Testis (tissue), 3 donors: Measurements from ENCODE around the gene THSD7A. TPM values are rescaled to one million over a fixed set of nuclear protein-coding genes. Genes with fewer than 3 reads are reported as not detected.

Experiments
- DNase-seq: peaks from one replicate; pipeline ENCODE4 v3.0.0-alpha.2; 2019
- H3K27ac ChIP-seq, 2 donors: fragments of 200-600 bp; sonication (generic); one replicate each; pipeline ENCODE4 v1.5.1; 2019
- H3K27me3 ChIP-seq: fragments of 200-600 bp; sonication (generic); one replicate; pipeline ENCODE4 v1.5.1; 2019
- H3K36me3 ChIP-seq: fragments of 200-600 bp; sonication (generic); one replicate; pipeline ENCODE4 v1.5.1; 2017; ENCODE audit warnings: low read depth; ENCODE audit errors: missing control alignments
- H3K4me1 ChIP-seq: fragments of 200-600 bp; sonication (generic); one replicate; pipeline ENCODE4 v1.5.1; 2019
- H3K4me3 ChIP-seq, 2 donors: fragments of 200-600 bp; sonication (generic); one replicate each; pipeline ENCODE4 v1.5.1; 2017 to 2019
- H3K9me3 ChIP-seq: fragments of 200-600 bp; sonication (generic); one replicate; pipeline ENCODE4 v1.5.1; 2017
- CTCF ChIP-seq, 3 experiments: fragments of 450-650 bp in 2 of 3; fragments of 200-600 bp in 1 of 3; sonication (generic) in 1 of 3; IDR thresholded peaks; one replicate each; pipeline ENCODE4 v1.5.1; 2016 to 2019; ENCODE audit warnings: antibody characterized with exemption in 3 of 3, mild to moderate bottlenecking in 2 of 3, moderate library complexity in 1 of 3
- POLR2A ChIP-seq: fragments of 450-650 bp; IDR thresholded peaks from one replicate; pipeline ENCODE4 v1.6.1; 2017; ENCODE audit warnings: antibody characterized with exemption, mild to moderate bottlenecking, moderate library complexity
- WGBS, 2 donors: methylation state at CpG; one replicate each; pipeline ENCODE4 v1.1.5; 2018; 5-methylcytosine and 5-hydroxymethylcytosine counted together
- intact Hi-C: fragments of 100-400 bp; cut with DNase I; formaldehyde crosslinking; loops from one replicate; pipeline ENCODE4 v1.15.1; 2023; ENCODE audit warnings: low total_unique reads
- polyA plus RNA-seq: library from polyadenylated mRNA; stranded (reverse); fragments of 350-450 nt; fragmentation: Illumina TruSeq; extraction: RNeasy Lipid Tissue Mini Kit (QIAGEN cat#74804); gene quantifications from one replicate; pipeline ENCODE4 v1.2.3, GENCODE V29; 2014; ENCODE audit warnings: low read depth, low replicate concordance; ENCODE audit not compliant: insufficient read depth
- total RNA-seq, 2 donors: library from RNA; depleted of rRNA; stranded (reverse); fragments of >200 nt; gene quantifications; one replicate each; pipeline ENCODE4 v1.2.3, GENCODE V29; 2016

The THSD7A gene
- total and polyA plus RNA-seq, 3 donors from 2014 or later: 1.6 to 7.0 (median 6.8) TPM

DNA sequence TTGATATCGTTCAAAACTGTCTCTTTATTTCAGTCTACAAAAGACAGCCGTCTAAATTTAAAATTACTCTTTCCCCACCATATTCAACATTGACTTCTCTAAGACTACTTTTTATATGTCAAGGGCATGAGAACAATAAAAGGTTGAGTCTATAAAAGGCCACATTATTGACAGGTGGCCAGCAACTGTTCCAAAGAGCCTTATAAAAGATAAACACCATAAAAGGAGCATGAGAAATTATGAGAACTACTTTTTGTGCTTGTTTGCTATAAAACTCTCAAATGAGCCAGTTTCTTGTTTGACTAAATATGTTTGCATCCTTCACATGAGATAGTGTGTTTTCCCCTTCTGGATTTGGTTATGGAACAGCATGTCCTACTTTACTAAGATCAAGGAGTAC lies 189.2 kb downstream of the THSD7A start:
- H3K27me3 ChIP-seq: no peaks in the 10 kb centered on the region
- no peaks in the 10 kb centered on the region for H3K9me3 ChIP-seq
- H3K27ac ChIP-seq: peak overlapping the region in 1 of 2 donors; percentile 28
- H3K4me1 ChIP-seq: no peaks in the 10 kb centered on the region
- intact Hi-C loops: no loop called here
- TF ChIP-seq CTCF (IDR thresholded peaks at IDR 0.05) (no peak), POLR2A (no peak)
- 42 to 59% methylated on average over 2 of the region's 2 CpGs for WGBS, 2 donors
- no peak for DNase-seq
- no peak overlapping the region for H3K4me3 ChIP-seq
- no peaks in the 10 kb centered on the region for H3K36me3 ChIP-seq

DNA sequence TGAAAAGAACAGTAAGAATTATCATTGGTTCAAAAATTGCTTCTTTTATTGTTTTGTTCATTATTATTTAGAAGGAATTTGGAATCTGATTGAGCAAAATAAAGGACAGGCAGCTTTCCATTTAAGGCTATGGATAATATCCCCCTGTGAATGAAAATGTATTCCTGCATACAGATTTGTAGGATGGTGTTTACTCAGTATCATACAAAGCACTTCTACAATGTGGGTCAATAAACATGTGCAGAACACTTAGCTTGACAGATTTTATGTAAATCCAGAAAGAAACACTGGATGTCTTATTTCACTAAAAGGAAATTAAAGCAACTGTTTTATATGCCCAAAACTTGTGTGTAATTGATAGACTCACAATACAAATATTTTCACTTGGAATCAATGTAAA lies 189.7 kb downstream of the THSD7A start:
- intact Hi-C loops: no loop called here
- Histone ChIP-seq H3K9me3 (no peaks in the 10 kb centered on the region), H3K4me3 (no peak overlapping the region), H3K4me1 (no peaks in the 10 kb centered on the region), H3K27me3 (no peaks in the 10 kb centered on the region), H3K27ac (peak overlapping the region in 1 of 2 donors; percentile 28), H3K36me3 (no peaks in the 10 kb centered on the region)
- TF ChIP-seq CTCF (IDR thresholded peaks at IDR 0.05): no peak
- TF ChIP-seq POLR2A: no peak
- no peak for DNase-seq

GRCh38 chr7:11638011-11638774 lies 193.8 kb downstream of the THSD7A start:
- Histone ChIP-seq H3K36me3 (no peaks in the 10 kb centered on the region), H3K27me3 (no peaks in the 10 kb centered on the region), H3K27ac (no peak overlapping the region), H3K4me3 (no peak overlapping the region), H3K9me3 (no peaks in the 10 kb centered on the region), H3K4me1 (no peaks in the 10 kb centered on the region)
- intact Hi-C loops: no loop called here
- TF ChIP-seq POLR2A (no peak), CTCF (IDR thresholded peaks at IDR 0.05) (no peak)
- WGBS, 2 donors: 50 to 64% methylated on average over 4 of the region's 4 CpGs
- DNase-seq: no peak

GRCh38 chr7:11636274-11636673 lies 195.7 kb downstream of the THSD7A start:
- no peaks in the 10 kb centered on the region for H3K36me3 ChIP-seq
- no peaks in the 10 kb centered on the region for H3K9me3 ChIP-seq
- 76 to 79% methylated on average over 8 to 19 of the region's 19 CpGs for WGBS, 2 donors
- peak overlapping the region; percentile 9 to 40 for H3K4me3 ChIP-seq
- intact Hi-C loops: no loop called here
- DNase-seq: peak; percentile 21
- H3K27me3 ChIP-seq: no peaks in the 10 kb centered on the region
- no peak overlapping the region for H3K27ac ChIP-seq
- no peak for TF ChIP-seq CTCF (IDR thresholded peaks at IDR 0.05)
- TF ChIP-seq POLR2A: no peak
- H3K4me1 ChIP-seq: no peaks in the 10 kb centered on the region

DNA sequence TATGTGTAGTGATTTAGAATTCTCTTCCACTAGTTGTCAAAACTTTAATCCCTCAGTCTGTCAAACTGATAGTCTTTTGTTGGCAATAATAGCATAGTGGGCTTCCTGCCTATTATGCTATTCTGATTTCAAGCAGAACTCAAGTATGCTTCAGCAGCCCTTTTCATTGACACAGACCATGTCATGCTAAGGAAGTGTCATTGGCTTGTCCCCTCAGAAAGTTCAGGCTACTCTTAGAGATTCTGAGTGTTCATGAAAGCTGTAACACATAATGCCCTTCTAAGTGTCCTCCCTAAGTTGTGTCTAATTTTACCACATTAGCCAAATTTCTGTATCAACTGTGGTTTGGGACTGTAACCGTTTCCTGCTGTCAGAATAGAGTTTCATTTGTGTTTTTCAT lies 198.7 kb downstream of the THSD7A start:
- H3K9me3 ChIP-seq: no peaks in the 10 kb centered on the region
- no peak overlapping the region for H3K4me3 ChIP-seq
- intact Hi-C loops: no loop called here
- H3K27ac ChIP-seq: no peak overlapping the region
- TF ChIP-seq POLR2A (no peak), CTCF (IDR thresholded peaks at IDR 0.05) (no peak)
- DNase-seq: no peak
- no peaks in the 10 kb centered on the region for H3K27me3 ChIP-seq
- 89 to 96% methylated on average over 1 of the region's 1 CpG for WGBS, 2 donors
- H3K4me1 ChIP-seq: no peaks in the 10 kb centered on the region
- no peaks in the 10 kb centered on the region for H3K36me3 ChIP-seq
